ENCODE results near the gene TAMM41.
"Not testable (repeated sequence)": the region's sequence is repeated elsewhere in the genome, so short reads cannot be mapped to it uniquely, and the experiment has no call there.

- TF ChIP-seq POLR2AphosphoS5 (IDR thresholded peaks at IDR 0.05; ENCODE audit: borderline replicate concordance, low read depth, low read length); EZH2 (IDR thresholded peaks at IDR 0.05): not testable (repeated sequence)
These were observed 13.5 kb upstream of the TAMM41 start for GRCh38 chr3:11860213-11860612.
